Muscle of back (tissue), 13 donors: ENCODE measurements around the gene REC114. TPM values are rescaled to one million over a fixed set of nuclear protein-coding genes. Genes with fewer than 3 reads are reported as not detected.
A peak's percentile ranks its signal among the peaks of the same experiment; 100 is the strongest.
"Not testable (repeated sequence)": the region's sequence is repeated elsewhere in the genome, so short reads cannot be mapped to it uniquely, and the experiment has no call there.

Experiments
- DNase-seq, 3 donors: peaks; one replicate each; pipeline versions ENCODE4 v3.0.0 to v3.0.0-alpha.2; 2013
- long read RNA-seq, 9 donors: transcript quantifications; one replicate each; lab custom pipeline, GENCODE V29; 2026
- polyA plus RNA-seq, 10 donors: library from polyadenylated mRNA; unstranded; fragments of 120-200 nt; gene quantifications; one replicate each; pipeline ENCODE4 v1.2.1, GENCODE V29; 2013; ENCODE audit not compliant: insufficient read length in 10 of 10

Gene REC114, protein sequence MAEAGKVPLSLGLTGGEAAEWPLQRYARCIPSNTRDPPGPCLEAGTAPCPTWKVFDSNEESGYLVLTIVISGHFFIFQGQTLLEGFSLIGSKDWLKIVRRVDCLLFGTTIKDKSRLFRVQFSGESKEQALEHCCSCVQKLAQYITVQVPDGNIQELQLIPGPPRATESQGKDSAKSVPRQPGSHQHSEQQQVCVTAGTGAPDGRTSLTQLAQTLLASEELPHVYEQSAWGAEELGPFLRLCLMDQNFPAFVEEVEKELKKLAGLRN
- under 1 TPM in 1 of 10 donors, not detected in 9; 0.19 TPM for polyA plus RNA-seq
- long read RNA-seq, donor 1 = 0 reads
- long read RNA-seq, donor 2 = 0 reads
- long read RNA-seq, donor 3 = 0 reads
- long read RNA-seq, donor 4 = 0 reads
- long read RNA-seq, donor 5 = 0 reads
- long read RNA-seq, donor 6, partial matches to known transcripts = 25 of 77 reads
- long read RNA-seq, donor 6, other reads (novel, unspliced or antisense) = 52 of 77 reads
- long read RNA-seq, donor 7, partial matches to known transcripts = 18 of 46 reads
- long read RNA-seq, donor 7, other reads (novel, unspliced or antisense) = 28 of 46 reads
- long read RNA-seq, donor 8, partial matches to known transcripts = 86 of 111 reads
- long read RNA-seq, donor 8, other reads (novel, unspliced or antisense) = 25 of 111 reads
- long read RNA-seq, donor 9 = 0 reads

DNA sequence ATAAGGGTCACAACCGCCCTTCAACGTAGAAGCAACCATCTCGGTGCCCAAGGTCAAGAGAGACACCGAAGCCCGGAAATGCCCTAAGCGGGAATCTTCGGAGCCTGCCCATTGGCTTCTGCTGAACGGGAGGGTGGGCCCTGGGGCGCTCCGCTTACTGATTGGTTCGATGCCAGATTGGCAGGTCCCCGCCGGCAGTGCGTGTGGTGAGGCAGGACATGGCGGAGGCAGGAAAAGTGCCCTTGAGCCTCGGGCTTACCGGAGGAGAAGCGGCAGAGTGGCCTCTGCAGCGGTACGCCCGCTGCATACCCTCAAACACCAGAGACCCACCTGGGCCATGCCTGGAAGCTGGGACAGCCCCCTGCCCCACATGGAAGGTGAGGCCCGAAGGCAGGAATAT, at the start of gene REC114:
REC114 (plus strand) TSS at position 197 of the 400 bp plus-strand sequence; CDS start at position 219, 22 bp downstream.
- no peak for DNase-seq

DNA sequence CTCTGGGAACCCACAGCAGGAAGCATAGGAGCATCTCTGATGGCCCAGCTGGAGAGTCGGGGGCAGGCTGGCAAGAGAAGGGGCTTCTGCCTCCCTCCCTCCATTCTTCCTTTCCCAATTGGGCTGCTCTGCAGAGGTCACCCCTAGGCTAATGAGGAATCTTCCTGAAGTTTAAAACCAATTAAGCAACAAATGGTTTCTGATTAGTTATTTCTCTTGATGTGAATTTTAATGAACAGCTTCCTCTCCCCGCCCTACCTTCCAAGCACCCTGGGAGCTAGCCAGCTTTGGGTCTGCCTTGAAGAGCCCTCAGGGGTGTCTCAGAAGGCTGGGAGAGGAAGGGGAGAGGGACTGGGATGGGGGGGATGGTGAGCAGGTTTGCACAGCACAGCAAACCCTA, 49.6 kb upstream of the REC114 start:
- DNase-seq = no peak

DNA sequence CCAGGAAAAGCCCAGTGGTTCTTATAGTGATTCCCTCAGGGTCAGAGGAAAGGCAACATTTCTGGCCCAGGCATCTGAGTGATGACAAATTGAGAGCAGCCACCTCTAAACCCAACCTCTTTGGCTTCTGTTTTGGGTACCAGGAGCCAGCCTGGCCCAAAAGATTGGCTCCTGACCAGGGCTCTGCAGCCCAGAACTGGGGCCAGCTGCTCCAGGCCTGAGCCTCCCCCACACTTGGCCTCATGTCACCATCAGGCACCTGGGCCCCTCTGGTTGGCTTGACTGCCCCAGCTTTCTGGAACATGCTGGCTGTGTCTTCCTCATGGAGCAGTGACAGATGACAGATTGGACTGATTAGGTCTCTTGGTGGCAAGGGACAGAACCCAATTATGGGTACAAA, 48.2 kb upstream of the REC114 start:
- peak in 1 of 3 donors; percentile 8 for DNase-seq

DNA sequence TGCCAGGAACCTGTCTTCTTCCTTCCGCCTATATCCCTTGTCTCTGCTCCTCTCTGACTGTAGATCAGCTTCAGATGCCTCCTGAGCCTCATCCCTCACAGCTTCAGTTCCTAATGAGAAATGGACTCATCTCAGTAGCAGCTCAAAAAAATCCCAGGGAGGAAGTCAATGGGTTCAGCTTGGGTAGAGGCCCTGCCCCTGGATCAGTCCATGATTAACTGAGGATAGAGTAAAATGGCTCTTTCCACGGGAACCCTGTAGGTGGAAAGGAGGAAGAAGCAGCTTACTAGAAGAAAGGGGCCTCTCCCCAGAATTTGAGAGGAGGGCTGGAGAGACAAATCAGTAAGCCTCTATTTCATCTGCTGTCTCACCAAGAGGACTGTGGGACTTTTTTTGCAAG, 47.3 kb upstream of the REC114 start:
- DNase-seq = no peak

DNA sequence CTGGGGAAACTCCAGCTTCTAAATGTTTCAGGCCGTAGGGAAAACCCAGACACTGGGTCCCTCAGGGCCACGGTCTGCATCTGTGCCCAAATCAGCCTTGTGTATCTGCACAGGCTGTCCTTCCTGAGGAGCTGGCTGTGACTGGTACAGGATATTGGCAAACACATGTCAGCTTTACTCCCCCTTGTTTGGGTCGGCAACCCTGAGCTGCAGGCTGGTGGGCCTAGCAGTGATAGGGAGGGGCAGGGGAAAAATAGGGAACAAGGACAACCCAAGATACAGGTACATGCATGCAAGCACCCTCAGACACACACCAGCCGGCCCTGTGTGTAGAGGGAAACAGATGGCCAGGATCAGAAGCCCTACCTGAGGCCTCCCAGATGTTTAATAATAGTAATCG, 45.5 kb upstream of the REC114 start:
- no peak for DNase-seq

DNA sequence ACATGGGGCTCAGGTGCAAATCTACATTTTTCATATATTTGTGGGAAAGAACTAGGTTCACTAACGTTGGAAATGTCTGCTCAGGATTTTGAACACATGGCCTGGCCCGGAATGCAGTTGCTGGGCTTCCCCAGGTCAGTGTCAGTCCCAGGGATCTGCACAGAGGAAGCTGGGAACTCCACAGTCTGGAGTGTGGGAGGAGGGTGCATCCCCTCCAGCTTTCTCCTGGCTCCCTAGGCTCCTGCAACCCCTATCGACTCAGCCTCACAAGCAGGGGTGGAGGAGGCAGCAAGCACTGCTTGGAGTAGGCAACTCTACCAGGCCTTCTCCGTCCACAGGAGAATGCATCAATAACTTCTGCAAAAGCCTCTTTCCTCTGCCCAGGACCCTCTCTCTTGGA, 44.1 kb upstream of the REC114 start:
- DNase-seq = no peak

DNA sequence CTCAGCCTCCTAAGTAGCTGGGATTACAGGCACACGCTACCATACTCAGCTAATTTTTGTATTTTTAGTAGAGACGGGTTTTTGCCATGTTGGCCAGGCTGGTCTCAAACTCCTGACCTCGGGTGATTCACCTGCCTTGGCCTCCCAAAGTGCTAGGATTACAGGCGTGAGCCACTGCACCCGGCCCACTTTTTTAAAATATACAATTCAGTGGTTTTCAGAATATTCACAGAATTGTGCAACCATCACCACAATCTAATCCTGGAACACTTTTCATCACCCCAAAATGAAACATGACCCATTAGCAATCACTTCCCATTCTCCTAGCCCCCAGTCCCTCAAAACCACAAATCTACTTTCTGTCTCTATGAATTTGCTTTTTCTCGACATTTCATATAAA, 42.7 kb upstream of the REC114 start:
- DNase-seq = peak in 1 of 3 donors; percentile 3

DNA sequence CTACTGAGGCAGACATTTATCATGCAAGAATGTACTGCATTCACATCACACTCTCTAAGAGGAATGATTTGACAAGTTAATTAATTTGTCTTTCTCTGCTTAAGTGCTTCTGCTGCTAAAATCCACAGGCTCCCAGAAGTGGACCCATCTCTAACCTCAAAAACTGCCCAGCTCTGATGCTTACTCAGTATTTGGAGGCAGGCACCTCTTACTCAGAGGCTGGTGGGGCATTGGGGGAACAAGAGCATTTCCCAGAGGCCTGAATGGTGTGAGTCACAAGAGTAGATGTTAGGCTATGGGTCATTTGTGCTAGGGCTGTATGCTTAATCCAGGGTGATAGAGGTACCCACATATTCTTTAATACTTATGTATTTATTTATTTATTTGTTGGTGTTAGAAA, 39.8 kb upstream of the REC114 start:
- no peak for DNase-seq

DNA sequence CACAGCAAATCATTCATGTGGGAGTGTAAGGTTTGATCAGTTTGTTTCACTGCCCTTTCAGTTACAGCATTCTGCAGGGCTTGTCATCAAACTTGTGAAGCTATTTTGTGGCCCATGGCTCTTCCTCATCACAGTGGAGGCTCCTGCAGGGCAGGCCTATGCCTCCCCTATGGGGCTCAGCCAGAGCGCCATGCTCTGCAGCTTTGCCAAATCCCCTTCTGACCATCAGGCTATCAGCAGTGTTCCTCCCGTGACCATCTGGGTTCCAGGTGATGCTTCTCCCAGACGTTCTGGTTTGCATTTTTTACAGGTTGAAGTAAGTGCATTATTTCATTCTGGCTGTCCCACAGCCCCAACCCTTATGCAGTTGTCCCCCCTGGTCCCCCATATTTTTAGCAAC, 28.1 kb upstream of the REC114 start:
- no peak for DNase-seq

DNA sequence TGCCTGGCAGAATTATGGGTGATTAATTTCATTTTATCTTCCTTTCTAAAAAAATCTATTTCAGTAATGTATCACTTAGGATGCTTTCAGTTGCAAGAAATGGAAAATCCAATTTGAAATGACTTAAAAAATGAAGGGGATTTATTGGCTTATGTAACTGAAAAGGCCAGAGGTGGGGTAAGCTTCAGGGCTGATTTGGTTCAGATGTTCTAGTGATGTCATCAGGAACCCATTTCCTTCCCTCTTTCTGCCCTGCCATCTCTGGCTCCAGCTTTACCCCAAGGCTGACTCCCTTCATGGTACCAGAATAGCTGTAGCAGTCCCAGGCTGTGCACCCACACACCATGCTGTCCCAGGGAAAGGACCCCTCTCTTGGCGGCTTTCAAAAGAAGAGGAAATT, 18.5 kb upstream of the REC114 start:
- no peak for DNase-seq

DNA sequence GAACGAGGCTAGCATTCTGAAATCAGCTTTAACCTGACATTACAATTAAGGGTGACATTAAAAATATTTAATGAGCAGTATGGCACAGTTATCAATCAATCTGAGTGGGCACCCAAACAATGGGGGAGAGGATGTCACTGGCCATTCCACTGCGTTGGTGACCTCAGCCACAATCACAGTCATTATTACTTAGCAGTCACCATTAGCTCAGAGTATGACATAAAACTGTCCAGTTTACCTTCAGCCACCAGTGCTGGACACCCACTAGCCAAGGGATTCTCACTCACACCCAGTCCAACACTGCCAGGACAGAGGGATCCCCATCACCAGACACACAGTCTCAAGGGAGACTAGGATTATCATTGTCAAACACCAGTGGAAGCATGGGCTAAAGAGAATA, 17.5 kb upstream of the REC114 start:
- no peak for DNase-seq

DNA sequence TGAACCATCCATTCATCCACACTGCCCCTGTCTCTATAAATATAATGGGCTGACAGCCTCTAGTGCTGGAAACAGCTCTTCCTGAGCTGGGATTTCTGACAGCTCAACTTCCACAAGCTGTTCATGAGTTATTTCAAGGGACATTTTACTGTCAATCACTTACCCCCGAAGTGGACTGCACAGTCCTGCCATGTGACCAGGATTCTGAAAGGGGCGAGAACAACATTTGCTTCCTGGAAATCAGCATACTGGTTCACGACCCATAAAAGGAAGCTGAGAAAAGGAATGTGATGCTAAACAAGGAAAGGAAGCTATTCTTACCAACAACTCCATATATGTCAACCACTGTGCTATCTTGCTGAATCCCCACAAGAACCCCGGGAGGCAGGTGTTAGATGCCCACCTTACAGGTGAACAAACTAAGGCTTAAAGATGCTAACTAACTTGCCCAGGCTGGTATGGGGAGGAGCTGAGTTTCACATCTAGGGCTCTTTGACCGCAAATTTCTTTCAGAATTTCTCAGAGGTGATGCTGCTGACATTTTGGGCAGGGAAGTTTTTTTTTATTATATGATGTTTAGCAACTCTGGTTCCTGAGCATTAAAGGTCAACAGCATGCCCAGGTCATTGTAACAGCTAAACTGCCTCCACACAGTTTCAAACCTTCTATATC, 16.5 kb upstream of the REC114 start:
- no peak for DNase-seq

DNA sequence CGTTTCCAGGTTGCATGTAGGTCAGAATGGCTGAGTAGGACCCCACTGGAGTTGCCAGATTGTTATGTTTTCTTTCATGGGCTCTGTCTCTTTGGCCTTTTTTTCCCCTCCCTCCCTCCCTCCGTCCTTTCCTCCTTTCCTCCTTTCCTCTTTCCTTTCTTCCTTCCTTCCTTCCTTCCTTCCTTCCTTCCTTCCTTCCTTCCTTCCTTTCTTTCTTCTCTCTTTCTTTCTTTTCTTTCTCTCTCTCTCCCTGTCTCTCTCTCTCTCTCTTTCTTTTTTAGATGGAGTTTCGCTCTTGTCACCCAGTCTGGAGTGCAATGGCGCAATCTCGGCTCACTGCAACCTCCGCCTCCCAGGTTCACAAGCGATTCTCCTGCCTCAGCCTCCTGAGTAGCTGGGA, 11.6 kb upstream of the REC114 start:
- not testable (repeated sequence) for DNase-seq

DNA sequence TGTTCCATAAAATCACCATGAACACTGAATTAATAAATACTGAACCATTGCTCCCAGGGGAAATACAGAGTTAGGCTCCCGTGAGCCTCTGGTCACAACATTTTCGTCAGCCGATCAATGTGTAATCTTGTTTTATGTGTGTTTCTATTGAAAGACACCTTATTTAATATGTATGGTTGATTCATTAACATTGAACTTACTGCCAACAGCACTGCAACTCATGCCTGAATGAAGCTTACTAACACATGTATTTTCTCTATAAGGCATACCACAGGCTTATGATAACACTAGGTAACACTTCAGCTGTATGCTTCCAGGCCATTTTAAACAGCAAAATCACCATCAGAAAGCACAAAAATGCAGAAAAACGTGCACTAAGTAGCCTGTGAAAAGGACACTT, 9.1 kb upstream of the REC114 start:
- DNase-seq = no peak

DNA sequence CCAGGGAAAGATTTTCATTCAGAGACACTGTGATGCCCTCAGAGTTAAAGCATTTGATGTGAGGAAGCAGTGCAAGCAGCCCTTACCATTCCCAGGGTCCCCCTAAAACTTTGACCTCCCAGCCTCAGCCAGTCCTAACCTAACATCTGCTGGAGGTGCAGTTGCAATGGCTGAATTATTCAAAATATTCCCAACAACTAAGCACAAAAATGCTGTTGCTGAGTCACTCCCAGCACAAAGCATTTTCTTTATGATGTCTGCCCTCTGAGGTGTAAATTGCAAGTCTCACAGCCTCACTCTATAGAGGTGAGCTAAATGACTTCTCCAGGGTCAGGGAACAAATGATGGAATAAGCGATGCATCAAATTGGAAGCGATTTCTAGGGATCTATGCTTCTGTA, 6.4 kb upstream of the REC114 start:
- DNase-seq = no peak

DNA sequence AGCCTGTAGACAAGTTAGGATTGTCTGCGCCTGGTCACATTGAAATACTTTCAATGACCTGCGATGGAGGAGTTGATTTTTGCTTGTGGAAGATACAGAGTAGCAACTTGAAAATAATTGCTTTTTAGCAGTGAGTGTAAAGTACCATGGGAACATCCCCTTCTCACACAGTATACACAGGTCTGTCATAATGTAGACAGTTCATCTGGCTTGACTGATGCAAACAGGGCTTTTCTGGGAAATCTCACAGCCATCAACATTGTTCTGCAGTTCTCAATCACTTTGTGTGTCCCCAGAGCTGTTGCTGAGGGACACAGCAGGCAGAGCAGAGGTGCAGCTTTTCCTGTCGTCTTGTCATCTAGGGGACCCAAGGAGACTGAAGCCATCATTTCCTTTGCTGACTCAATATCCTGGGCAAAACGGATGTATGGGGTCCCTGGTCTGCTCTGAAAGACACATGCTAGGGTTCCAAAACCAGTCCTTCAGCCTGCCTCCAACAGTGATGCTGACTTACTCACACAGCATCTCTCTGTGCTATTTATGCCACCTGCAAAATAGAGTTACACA, 5.3 kb upstream of the REC114 start:
- no peak for DNase-seq

DNA sequence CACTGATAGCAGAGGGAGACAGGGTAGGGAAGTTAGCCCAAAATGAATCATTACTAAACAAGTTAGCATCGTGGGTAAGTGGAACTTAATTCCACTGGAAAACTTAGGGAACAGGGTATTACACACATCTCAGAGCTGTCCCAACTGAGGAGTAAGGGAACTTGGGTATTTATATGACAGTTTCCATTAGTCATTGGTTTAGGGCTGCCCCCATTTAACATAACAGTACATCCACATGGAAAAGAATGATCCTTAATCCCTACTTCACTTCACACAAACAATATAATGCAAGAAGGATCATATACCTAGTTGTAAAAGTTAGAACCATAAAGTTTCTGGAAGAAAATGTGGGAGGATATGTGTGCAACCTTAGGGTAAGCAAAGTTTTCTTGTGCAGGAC, 4.3 kb upstream of the REC114 start:
- DNase-seq = no peak

DNA sequence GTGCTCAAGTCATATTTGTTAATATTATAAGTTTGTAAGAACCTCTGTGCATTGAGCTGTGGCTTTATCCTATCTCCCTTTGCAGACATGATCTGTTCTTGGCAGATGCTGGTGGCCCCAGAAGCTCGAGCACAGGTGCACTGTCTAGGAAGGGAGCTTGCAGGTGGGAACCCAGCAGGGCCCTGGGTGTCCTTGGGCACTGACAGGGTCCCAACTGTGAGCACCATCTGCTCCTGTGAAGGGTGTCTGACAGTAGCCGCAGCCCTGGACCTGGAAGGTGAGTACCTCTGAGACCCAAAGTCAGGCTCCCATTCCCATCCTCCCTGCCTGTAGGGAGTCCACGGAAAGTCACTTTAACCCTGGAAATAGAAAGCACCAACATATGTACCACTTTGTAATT, 2.4 kb upstream of the REC114 start:
- DNase-seq = no peak

DNA sequence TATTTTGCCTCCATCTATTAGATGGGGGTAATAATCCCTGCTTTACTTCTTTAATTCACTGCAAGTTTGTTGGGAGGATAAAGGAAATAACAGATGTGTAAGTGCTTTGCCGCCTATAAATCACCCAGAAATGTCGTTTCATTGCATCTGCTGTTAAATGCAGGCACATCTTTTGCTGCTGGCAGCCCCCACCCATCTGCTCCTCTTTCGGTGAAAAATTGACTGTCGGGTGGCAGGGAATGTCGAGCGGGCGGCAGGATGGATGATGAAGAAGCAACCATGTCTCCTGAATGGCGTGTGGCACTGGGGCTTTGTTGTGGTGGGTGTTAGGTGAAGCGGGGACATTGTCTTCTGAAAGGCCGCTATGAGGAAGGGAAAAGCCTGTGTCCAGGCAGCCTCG, 543 bp upstream of the REC114 start:
- DNase-seq = no peak

DNA sequence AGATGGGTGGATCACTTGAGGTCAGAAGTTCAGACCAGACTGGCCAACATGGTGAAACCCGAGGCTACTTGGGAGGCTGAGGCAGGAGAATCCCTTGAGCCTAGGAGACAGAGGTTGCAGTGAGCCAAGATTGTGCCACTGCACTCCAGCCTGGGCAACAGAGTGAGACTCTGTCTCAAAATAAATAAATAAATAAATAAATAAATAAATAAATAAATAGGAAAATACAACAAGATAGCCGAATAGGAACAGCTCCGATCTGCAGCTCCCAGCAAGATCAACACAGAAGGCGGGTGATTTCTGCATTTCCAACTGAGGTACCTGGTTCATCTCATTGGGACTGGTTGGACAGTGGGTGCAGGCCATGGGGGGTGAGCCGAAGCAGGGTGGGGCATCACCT, 4.5 kb downstream of the REC114 start:
- DNase-seq = not testable (repeated sequence)

DNA sequence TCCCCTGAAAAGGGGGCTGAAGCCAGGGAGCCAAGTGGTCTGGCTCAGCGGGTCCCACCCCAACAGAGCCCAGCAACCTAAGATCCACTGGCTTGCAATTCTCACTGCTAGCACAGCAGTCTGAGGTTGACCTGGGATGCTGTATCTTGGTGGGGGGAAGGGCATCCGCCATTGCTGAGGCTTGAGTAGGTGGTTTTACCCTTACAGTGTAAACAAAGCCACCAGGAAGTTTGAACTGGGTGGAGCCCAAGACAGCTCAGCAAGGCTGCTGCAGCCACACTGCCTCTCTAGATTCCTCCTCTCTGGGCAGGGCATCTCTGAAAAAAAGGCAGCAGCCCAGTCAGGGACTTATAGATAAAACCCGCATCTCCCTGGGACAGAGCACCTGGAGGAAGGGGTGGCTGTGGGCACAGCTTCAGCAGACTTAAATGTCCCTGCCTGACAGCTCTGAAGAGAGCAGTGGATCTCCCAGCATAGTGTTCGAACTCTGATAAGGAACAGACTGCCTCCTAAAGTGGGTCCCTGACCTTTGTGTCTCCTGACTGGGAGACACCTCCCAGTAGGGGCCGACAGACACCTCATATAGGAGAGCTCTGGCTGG, 5.3 kb downstream of the REC114 start:
- DNase-seq = not testable (repeated sequence)

DNA sequence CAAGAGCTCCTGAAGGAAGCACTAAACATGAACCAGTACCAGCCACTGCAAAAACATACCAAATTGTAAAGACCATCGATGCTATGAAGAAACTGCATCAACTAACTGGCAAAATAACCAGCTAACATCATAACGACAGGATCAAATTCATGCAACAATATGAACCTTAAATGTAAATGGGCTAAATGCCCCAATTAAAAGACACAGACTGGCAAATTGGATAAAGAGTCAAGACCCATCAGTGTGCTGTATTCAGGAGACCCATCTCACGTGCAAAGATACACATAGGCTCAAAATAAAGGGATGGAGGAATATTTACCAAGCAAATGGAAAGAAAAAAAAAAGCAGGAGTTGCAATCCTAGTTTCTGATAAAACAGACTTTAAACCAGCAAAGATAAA, 7.0 kb downstream of the REC114 start:
- not testable (repeated sequence) for DNase-seq
